KG1 (cell line): ENCODE data around the gene CALHM1.
"Not testable (repeated sequence)": the region's sequence is repeated elsewhere in the genome, so short reads cannot be mapped to it uniquely, and the experiment has no call there.

Source experiments
- DNase-seq: peaks from one replicate; lab custom pipeline; 2025; lab: John Stamatoyannopoulos, UW

The CALHM1 gene

GRCh38 chr10:103486635-103487409 is 28.1 kb upstream of the CALHM1 start:
- DNase-seq = not testable (repeated sequence)

DNA sequence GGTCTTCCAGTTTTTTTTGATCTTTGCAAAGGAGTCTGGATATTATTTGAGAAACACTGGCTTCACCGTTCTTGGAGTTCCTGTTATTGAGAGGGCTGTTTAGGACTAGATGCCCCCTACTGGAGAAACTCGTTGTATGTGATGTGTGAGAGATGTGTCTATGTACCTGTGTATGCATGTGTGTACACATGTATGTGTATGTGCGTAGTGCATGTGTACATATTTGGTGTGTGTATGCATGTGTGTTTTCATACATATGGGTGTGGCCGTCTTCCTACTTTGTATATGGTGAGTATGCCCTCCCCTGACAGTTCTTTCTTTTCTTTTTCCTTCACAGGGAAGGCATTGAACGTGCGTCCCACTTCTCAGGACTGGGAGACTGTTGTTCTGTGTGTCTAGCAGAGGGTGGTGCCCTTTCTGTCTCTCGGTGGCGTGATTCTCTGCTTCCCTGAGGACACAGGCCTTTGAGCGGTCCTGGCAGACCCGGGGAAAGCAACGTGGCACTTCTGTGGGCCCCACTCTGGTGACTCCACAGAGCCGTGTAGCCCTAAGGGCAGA is 23.4 kb upstream of the CALHM1 start:
- peak; percentile 76 for DNase-seq

DNA sequence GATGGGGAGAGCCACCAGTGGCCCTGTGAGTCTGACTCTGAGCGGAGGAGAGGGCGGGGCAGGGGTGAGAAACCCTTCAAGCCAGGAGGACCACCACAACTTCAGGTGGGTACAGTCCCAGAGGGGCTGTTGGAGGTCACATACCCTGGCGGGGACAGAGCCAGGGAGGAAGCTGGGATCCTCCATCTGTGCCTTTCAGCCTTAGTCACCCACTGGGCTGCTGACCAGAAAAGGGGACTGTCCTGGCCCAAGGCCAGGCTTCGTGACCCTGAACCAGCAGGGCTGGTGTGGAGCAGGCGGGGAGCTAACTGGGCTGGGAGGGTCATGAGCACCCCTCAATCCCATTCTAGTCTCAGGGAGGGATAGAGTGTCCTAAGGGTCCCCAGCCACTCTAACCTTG is 21.8 kb upstream of the CALHM1 start:
- no peak for DNase-seq

GRCh38 chr10:103479135-103479534 is 20.4 kb upstream of the CALHM1 start, which contains the start of gene CALHM3:
Gene CALHM3 (minus strand): TSS chr10:103479240. CDS start chr10:103479032, 208 bp downstream.
- no peak for DNase-seq

GRCh38 chr10:103478671-103479070 is 20.0 kb upstream of the CALHM1 start:
- no peak for DNase-seq

DNA sequence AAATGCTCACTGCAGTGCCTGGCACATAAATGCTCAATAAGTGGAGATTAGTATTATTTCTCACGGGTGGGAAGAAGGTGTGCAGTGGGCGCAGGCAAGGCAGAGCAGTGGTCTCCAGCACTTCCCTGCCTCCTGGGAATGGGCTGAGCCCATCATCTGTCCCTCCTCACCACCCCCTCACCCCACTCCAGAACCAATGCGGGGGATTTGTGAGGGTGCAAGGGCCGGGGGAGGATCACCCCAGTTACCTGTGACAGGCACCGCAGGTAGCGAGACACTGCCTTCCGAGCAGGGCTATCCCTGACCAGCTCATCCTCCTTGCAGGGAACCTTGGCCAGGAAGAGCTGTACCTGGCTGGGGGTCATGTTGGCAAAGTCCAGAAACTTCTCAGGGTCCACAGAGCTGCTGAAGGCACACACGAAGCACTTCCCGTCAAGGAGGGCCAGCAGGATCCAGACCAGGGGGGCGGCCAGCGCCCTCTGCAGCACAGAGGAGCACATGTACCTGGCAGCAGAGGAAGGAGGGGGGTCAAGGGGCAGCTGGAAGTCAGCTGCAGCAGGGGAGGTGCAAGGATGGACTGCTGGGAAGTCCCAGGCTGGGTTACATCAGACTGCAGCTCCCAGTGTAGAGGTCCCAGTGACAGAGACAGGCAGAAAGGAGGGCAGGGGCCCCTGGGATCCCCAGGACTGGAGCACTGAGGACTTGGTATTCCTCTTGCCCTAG is 17.5 kb upstream of the CALHM1 start:
- DNase-seq = no peak

- DNase-seq = no peak
Observed at GRCh38 chr10:103475437-103475836, 16.7 kb upstream of the CALHM1 start.

GRCh38 chr10:103474077-103474476 is 15.4 kb upstream of the CALHM1 start:
- DNase-seq = no peak

- DNase-seq = no peak
Observed at GRCh38 chr10:103473261-103473671, 14.6 kb upstream of the CALHM1 start.

- no peak for DNase-seq
Observed at GRCh38 chr10:103472005-103472404, 13.3 kb upstream of the CALHM1 start.

GRCh38 chr10:103470761-103471653 is 12.3 kb upstream of the CALHM1 start:
- DNase-seq = peak; percentile 96

- DNase-seq = no peak
Observed at GRCh38 chr10:103469201-103469600, 10.5 kb upstream of the CALHM1 start.

- no peak for DNase-seq
Observed at GRCh38 chr10:103467406-103467805, 8.7 kb upstream of the CALHM1 start.

- DNase-seq = no peak
Observed at GRCh38 chr10:103466734-103467133, 8.0 kb upstream of the CALHM1 start.

DNA sequence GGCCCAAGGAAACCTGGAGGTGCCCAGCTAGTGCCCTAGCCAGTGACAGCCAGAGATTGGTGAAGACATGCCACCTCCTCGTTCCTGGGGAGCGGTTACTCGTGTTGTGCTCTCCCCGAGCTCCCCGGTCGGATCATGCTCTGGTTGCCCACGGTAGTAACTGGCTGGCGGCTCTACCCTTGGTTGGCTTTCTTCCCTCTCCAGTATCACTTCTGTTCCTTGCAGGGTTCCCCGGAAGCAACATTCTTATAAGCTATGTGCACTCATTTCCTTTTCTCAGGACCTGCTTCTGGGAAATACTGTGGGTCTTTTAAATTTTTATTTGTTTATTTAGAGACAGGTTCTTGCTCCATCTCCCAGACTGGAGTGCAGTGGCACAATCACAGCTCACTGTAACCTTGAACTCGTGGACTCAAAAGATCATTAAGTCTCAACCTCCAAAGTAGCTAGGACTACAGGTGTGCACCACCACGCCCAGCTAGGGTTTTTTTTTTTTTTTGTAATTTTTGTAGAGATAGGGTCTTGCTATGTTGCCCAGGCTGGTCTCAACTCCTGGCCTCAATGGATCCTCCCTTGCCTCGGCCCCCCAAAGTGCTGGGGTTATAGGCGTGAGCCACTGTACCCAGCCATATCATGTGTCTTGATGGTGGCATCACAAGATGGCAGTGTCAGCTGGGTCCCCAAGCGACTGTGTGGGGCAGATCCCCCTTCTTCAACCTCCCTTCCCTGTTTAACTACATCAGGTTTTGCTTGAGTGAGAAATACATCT is 6.9 kb upstream of the CALHM1 start:
- DNase-seq = no peak

DNA sequence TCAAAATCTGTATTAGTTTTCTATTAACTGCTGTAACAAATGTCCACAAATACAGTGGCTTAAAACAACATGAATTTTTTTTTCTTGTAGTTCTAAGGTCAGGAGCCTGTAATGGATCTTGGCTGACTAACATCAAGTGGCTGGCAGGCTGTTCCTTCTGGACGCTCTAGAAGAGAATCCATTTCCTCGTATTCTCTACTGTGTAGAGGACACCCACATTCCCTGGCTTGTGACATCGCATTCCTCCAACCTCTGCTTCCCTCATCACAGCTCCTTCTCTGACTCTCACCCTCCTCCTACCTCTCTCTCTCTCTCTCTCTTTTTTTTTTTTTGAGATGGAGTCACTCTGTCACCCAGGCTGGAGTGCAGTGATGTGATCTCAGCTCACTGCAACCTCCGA is 4.8 kb upstream of the CALHM1 start:
- no peak for DNase-seq

- DNase-seq = no peak
Observed at GRCh38 chr10:103459615-103460014, 915 bp upstream of the CALHM1 start.

GRCh38 chr10:103457896-103458583 is 660 bp downstream of the CALHM1 start:
- DNase-seq = no peak

DNA sequence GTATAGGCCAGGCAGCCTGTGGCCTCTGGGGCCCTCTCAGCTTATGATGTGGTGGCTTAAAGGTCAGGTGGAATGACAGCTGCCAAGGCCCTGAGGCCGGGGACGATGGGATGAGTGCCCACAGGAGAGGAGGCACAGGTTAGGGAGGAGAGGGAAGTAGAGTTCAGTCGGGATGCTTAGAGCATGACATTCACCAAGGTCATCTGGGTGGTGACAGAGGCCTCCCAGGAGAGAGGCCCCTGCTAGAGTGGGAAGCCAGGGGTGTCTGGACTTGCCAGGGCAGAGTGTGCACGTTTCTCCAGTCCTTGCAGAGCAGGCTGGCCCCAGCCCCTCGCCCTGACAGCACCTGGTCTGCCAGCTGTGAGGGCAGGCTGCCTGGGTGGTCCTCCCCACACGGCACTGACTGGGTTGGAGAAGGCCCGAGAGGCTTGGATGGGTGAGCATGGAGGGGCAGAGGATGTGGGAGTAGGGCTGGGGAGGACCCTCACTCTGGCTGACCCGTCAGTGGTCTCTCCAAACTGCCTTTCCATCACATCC is 1.5 kb downstream of the CALHM1 start:
- no peak for DNase-seq

DNA sequence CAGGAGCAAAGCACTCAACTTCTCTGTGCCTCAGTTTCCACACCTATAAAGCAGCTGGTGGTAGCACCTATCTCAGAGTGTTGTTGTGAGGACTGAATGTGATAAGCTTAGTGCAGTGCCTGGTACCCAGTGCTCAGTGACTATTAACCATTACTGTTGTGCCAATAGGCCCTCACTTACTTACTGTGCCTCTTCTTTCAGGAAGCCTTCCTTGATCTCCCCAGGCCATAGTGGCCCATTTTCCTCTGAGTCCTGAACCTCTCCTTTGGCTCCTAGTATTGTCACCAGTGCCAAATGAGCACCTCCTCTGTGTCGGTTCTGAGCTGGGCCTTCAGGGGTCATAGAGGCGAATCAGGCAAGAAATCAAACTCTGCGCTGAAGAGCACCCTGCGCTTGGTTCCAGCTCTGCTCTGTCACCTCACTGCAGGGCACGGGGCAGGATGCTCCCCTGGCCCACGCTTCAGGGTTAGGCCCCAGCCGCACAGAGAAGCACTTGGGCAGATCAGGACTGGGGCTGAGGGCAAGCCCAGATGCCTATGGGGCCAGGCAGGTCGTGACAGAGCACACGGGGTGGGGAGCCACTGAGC is 2.5 kb downstream of the CALHM1 start:
- DNase-seq = no peak
